ENCODE data around the gene EPHA4. TPM values are rescaled to one million over a fixed set of nuclear protein-coding genes. Genes with fewer than 3 reads are reported as not detected.

EPHA4 gene
- total and polyA plus RNA-seq, 4 donors: 0.43 to 2.3 (median 1.1) TPM

- H3K4me1 ChIP-seq (ENCODE audit: control insufficient read depth in 4 of 4, insufficient read depth in 4 of 4, low read length in 3 of 4): peaks cover 0 to 3% (median under 1%) of the 10 kb centered on the region in 4 donors
- peaks cover 0 to 15% (median 0%) of the 10 kb centered on the region in 4 donors for H3K27me3 ChIP-seq (ENCODE audit: control insufficient read depth in 4 of 4, insufficient read depth in 4 of 4, low read length in 3 of 4)
- WGBS: 58% methylated on average over 10 of the region's 10 CpGs
- TF ChIP-seq, protein P1, sequence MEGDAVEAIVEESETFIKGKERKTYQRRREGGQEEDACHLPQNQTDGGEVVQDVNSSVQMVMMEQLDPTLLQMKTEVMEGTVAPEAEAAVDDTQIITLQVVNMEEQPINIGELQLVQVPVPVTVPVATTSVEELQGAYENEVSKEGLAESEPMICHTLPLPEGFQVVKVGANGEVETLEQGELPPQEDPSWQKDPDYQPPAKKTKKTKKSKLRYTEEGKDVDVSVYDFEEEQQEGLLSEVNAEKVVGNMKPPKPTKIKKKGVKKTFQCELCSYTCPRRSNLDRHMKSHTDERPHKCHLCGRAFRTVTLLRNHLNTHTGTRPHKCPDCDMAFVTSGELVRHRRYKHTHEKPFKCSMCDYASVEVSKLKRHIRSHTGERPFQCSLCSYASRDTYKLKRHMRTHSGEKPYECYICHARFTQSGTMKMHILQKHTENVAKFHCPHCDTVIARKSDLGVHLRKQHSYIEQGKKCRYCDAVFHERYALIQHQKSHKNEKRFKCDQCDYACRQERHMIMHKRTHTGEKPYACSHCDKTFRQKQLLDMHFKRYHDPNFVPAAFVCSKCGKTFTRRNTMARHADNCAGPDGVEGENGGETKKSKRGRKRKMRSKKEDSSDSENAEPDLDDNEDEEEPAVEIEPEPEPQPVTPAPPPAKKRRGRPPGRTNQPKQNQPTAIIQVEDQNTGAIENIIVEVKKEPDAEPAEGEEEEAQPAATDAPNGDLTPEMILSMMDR (IDR thresholded peaks at IDR 0.05; ENCODE audit: low read depth, low read length, missing input control): no peak
- TF ChIP-seq HNF4A (conservative IDR thresholded peaks at IDR 0.05): no peak
- H3K4me3 ChIP-seq (ENCODE audit: low read depth in 1 of 3, low read length in 3 of 3): no peak overlapping the region
- no peak for DNase-seq (ENCODE audit: low spot score)
- H3K9me3 ChIP-seq (ENCODE audit: control insufficient read depth in 4 of 4, low read length in 3 of 4): no peaks in the 10 kb centered on the region
- no peak overlapping the region for H3K9ac ChIP-seq (ENCODE audit: low read depth in 1 of 2, low read length in 2 of 2)
- no peak overlapping the region for H3K27ac ChIP-seq (ENCODE audit: low read depth in 1 of 2, low read length in 2 of 2)
- no peaks in the 10 kb centered on the region for H3K36me3 ChIP-seq (ENCODE audit: control insufficient read depth in 4 of 4, insufficient read depth in 3 of 4, low read depth in 1 of 4, low read length in 3 of 4)
These were observed 16.3 kb upstream of the EPHA4 start for GRCh38 chr2:221588306-221588985.

- H3K27ac ChIP-seq (ENCODE audit: low read depth in 1 of 2, low read length in 2 of 2): no peak overlapping the region
- DNase-seq (ENCODE audit: low spot score): no peak
- H3K27me3 ChIP-seq (ENCODE audit: control insufficient read depth in 4 of 4, insufficient read depth in 4 of 4, low read length in 3 of 4): peaks cover 0 to 14% (median 0%) of the 10 kb centered on the region in 4 donors
- H3K9me3 ChIP-seq (ENCODE audit: control insufficient read depth in 4 of 4, low read length in 3 of 4): no peaks in the 10 kb centered on the region
- TF ChIP-seq FOXA2 (IDR thresholded peaks at IDR 0.05) (no peak), ZBTB33 (IDR thresholded peaks at IDR 0.05) (no peak), HNF4G (IDR thresholded peaks at IDR 0.05) (no peak), JUND (IDR thresholded peaks at IDR 0.05) (no peak), TAF1 (conservative IDR thresholded peaks at IDR 0.05) (no peak), RAD21 (IDR thresholded peaks at IDR 0.05) (no peak), RXRA (IDR thresholded peaks at IDR 0.05) (no peak), HNF4A (conservative IDR thresholded peaks at IDR 0.05) (no peak), SP1 (IDR thresholded peaks at IDR 0.05) (no peak), FOXA1 (IDR thresholded peaks at IDR 0.05) (no peak)
- TF ChIP-seq, protein P1 (IDR thresholded peaks at IDR 0.05; ENCODE audit: low read depth, low read length, missing input control): no peak
- H3K4me1 ChIP-seq (ENCODE audit: control insufficient read depth in 4 of 4, insufficient read depth in 4 of 4, low read length in 3 of 4): no peaks in the 10 kb centered on the region
- H3K36me3 ChIP-seq (ENCODE audit: control insufficient read depth in 4 of 4, insufficient read depth in 3 of 4, low read depth in 1 of 4, low read length in 3 of 4): no peaks in the 10 kb centered on the region
- WGBS: 78% methylated on average over 1 of the region's 1 CpG
- no peak overlapping the region for H3K4me3 ChIP-seq (ENCODE audit: low read depth in 1 of 3, low read length in 3 of 3)
- H3K9ac ChIP-seq (ENCODE audit: low read depth in 1 of 2, low read length in 2 of 2): no peak overlapping the region
These were observed 9.9 kb upstream of the EPHA4 start for GRCh38 chr2:221581986-221582385.

DNA sequence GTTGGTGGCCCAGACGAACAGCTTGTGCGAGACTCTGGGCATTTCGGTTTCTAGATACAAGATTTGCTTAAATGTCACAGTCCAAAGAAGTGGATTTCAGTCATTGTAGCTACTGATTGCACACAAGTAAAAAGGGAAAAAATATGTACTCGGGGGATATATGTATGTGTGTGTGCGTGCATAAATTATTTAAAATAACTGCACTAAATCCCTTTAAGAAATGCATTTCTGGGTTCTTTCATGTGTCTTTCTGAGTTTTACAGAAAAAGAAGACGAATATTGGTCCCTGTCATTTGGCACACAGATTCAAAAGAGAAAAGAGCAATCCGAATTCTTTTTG is 2.1 kb upstream of the EPHA4 start:
- Histone ChIP-seq H3K27me3 (ENCODE audit: control insufficient read depth in 4 of 4, insufficient read depth in 4 of 4, low read length in 3 of 4) (peaks cover 0 to 16% (median 5%) of the 10 kb centered on the region in 4 donors), H3K9ac (ENCODE audit: low read depth in 1 of 2, low read length in 2 of 2) (no peak overlapping the region)
- TF ChIP-seq TAF1 (conservative IDR thresholded peaks at IDR 0.05): no peak
- TF ChIP-seq ZBTB33 (IDR thresholded peaks at IDR 0.05): no peak
- TF ChIP-seq, protein P2, sequence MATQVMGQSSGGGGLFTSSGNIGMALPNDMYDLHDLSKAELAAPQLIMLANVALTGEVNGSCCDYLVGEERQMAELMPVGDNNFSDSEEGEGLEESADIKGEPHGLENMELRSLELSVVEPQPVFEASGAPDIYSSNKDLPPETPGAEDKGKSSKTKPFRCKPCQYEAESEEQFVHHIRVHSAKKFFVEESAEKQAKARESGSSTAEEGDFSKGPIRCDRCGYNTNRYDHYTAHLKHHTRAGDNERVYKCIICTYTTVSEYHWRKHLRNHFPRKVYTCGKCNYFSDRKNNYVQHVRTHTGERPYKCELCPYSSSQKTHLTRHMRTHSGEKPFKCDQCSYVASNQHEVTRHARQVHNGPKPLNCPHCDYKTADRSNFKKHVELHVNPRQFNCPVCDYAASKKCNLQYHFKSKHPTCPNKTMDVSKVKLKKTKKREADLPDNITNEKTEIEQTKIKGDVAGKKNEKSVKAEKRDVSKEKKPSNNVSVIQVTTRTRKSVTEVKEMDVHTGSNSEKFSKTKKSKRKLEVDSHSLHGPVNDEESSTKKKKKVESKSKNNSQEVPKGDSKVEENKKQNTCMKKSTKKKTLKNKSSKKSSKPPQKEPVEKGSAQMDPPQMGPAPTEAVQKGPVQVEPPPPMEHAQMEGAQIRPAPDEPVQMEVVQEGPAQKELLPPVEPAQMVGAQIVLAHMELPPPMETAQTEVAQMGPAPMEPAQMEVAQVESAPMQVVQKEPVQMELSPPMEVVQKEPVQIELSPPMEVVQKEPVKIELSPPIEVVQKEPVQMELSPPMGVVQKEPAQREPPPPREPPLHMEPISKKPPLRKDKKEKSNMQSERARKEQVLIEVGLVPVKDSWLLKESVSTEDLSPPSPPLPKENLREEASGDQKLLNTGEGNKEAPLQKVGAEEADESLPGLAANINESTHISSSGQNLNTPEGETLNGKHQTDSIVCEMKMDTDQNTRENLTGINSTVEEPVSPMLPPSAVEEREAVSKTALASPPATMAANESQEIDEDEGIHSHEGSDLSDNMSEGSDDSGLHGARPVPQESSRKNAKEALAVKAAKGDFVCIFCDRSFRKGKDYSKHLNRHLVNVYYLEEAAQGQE (IDR thresholded peaks at IDR 0.05): no peak
- TF ChIP-seq HNF4G (IDR thresholded peaks at IDR 0.05): no peak
- no peak for TF ChIP-seq FOXA1 (IDR thresholded peaks at IDR 0.05)
- no peak for TF ChIP-seq JUND (IDR thresholded peaks at IDR 0.05)
- no peak for TF ChIP-seq NR2F2 (IDR thresholded peaks at IDR 0.05)
- no peak for TF ChIP-seq HNF4A (conservative IDR thresholded peaks at IDR 0.05)
- TF ChIP-seq, protein P3, sequence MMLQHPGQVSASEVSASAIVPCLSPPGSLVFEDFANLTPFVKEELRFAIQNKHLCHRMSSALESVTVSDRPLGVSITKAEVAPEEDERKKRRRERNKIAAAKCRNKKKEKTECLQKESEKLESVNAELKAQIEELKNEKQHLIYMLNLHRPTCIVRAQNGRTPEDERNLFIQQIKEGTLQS (IDR thresholded peaks at IDR 0.05): no peak

More for the DNA sequence above, 2.1 kb upstream of the EPHA4 start:
- no peak overlapping the region for H3K27ac ChIP-seq (ENCODE audit: low read depth in 1 of 2, low read length in 2 of 2)
- H3K36me3 ChIP-seq (ENCODE audit: control insufficient read depth in 4 of 4, insufficient read depth in 3 of 4, low read depth in 1 of 4, low read length in 3 of 4): no peaks in the 10 kb centered on the region
- no peaks in the 10 kb centered on the region for H3K9me3 ChIP-seq (ENCODE audit: control insufficient read depth in 4 of 4, low read length in 3 of 4)
- peak overlapping the region; percentile 55 to 70 (median 63) for H3K4me3 ChIP-seq (ENCODE audit: low read depth in 1 of 3, low read length in 3 of 3)
- peaks cover 6 to 32% (median 23%) of the 10 kb centered on the region in 4 donors for H3K4me1 ChIP-seq (ENCODE audit: control insufficient read depth in 4 of 4, insufficient read depth in 4 of 4, low read length in 3 of 4)
- 13% methylated on average over 7 of the region's 7 CpGs for WGBS
- no peak for DNase-seq (ENCODE audit: low spot score)

Data from liver (tissue), 9 donors.